H54 (cell line): ENCODE data around the gene ATP6V1G1.

ENCODE experiments used
- DNase-seq: peaks from one replicate; pipeline ENCODE4 v3.0.0; 2011; ENCODE audit warnings: low spot score, mixed read lengths; ENCODE audit not compliant: insufficient read length
- FAIRE-seq: peaks from 3 replicates; lab custom pipeline; 2011; peaks lifted over from hg19 to GRCh38; lab: Jason Lieb, UNC
- POLR2A ChIP-seq: IDR thresholded peaks from 2 replicates; pipeline ENCODE4 v1.6.1; 2011; ENCODE audit warnings: low read depth, mild to moderate bottlenecking, low read length

ATP6V1G1 gene

DNA sequence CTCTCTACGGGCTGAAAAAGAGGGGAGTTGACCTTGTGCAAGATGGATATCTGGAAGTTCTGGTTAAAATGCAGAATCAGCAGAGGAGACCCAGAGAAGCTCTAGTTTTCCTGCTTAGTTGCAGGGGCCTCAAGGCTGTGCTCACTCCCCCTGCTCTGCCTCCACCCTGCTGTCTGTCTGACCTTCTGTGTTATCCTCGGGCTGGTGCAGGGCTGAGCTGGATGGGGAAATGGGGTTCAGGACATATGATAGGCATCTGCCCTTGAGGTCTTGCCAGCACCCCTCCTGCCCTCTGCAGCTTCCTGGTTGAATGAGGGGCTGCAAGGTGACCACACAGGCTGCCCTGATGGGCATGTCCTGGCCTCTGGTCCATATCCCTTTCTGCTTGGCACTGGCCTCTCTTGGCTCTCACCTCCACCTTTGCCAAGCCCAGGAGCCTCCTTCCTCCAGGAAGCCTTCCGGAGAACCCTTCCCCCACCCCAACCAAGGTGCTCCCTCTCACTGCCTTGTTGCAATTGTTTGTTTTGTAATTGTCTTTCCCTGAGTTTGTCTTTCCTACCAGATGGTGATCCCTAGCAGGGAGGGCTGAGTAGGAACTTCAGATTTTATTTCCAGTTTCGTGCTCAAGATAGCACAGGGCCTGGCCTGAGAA lies 24.8 kb downstream of the ATP6V1G1 start:
- FAIRE-seq (no peak), DNase-seq (no peak)
- no peak for TF ChIP-seq POLR2A

DNA sequence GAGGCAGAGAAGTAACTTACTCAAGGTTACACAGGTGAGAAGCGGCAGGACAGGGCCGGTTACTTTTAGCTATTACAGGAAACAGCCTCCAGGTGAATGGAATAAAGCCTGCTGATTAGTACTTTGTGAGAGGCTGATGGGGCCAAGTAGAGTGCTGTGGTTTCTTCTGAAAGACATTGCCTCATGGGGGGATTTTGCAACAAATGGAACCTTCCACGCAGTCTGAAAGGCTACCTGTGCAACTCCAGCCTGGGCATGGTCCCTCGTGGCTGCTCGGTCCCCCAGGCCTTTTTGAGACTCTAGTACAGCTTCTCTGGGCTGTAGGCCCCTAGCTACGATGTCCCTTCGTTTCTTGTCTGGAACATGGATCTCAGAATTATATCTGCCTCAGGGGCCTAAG lies 25.5 kb downstream of the ATP6V1G1 start:
- no peak for TF ChIP-seq POLR2A
- DNase-seq (no peak), FAIRE-seq (no peak)

DNA sequence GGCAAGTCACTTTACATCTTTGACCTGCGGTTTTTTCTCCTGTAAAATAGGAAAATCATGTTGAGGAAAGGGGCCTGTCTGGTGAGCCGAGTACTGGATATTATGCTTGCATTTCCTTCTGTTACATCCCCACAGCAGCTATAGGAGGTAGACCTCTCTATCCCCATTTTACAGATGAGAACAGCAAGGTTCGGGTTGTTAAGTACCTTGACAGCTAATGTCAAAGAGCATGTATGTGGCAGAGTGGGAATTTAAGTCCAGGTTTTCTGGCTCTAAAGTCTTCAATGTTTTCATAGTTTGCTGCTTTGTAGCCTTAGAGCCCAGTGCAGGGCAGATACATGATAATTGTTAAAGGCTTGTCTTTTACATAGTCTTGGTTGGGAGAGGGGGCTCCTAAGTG lies 26.4 kb downstream of the ATP6V1G1 start:
- FAIRE-seq, result no peak
- no peak for DNase-seq
- no peak for TF ChIP-seq POLR2A

DNA sequence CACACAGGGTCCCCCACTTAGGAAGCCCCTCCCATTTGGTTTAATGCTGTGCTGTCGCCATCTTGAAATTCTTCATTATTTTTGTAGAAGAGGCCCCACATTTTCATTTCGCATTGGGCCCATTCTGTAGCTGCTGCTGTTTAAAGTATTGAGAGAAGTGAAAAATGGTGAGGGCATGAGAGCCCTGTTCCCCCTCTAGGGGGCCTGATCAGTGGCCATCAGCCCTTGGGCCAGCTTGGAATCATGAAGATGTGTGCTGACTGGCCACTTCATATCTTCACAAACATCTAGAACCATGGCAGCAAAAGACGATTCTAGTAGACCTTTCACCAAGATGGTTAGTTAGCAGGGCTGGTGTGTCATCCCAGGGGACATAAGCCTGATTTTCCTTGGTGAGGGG lies 26.8 kb downstream of the ATP6V1G1 start:
- no peak for TF ChIP-seq POLR2A
- DNase-seq (no peak), FAIRE-seq (no peak)

DNA sequence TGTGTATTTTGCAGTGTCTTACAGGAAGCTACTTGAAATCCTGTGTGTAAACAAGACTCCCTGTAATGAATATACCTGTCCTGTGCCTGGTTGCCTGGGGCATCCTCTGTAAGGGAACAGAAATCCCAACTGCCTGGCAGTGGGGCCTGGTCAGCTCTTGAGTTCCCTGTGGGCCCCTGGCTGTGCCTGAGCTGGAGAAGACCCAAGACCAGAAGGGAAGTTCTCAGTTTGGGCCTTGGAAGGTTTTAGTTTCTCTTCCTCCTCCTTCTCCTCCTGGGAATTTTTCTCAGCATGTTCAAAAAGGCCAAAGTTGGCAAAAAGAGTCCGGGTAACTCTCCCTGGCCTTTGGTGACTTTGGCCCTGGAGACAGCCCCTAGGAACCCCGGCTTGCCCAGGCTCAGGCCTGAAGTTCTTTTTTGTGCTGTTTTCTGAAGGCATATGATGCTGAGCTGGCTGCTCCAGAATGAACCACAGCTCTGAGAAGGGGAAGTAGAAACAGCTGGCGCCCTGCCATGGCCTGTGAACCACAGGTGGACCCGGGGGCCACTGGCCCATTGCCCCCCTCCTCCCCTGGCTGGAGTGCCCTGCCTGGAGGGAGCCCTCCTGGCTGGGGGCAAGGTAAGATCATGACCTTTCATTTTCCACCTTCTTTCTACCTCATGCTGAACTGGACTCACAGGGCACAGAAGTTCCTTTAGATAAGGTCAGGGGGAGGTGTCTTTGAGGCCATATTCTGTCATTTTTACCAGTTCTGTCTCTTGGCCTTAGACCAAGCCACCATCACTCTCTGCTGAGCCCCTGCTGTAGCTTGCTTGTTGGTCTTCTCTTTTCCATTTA lies 29.3 kb downstream of the ATP6V1G1 start:
- no peak for TF ChIP-seq POLR2A
- FAIRE-seq (no peak), DNase-seq (no peak)

DNA sequence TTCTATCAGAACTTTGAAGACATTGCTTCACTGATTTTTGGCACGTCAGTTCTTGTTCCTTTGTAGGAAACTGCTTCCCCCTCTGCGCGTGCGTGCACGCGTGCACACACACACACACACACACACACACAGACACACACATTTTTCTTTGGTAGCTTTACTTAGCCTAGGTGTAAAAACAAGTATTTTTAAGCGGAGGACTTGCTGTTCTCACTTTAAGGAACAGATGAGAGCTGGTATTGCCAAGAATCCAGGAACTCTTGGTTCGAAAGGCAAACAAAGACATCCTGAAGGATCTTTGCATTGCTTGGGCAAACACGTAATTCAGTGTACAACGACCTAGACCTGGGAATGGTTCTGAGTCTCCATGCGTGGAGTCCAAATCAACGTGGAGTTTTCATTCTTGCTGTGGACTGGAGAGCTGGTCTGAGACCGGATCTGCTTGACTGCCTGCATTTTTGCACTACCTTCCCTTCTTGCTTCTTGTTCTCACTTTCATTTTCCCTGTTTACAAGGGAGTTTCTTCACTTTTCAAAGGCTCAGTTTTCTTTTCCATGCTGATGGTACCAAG lies 31.7 kb downstream of the ATP6V1G1 start:
- no peak for FAIRE-seq
- no peak for DNase-seq
- no peak for TF ChIP-seq POLR2A

DNA sequence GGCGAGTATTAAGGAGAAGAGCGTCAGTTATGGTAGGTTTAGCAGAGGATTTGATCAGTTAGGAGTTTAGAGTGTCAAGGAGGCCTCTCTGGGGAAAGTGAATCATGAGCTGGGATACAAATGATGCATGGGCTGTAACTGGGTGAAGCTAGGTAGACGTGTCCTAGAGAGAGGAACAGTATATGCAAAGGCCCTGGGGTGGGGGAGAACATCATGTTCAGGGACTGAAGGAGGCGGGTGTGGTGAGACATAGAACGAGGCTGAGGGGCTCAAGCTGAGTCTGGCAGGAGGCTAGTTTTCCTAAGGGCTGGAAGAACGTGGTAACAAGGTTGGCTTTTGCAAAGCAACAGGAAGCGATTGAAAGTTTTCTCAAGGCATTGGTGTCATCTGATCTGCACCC lies 34.0 kb downstream of the ATP6V1G1 start:
- no peak for FAIRE-seq
- no peak for DNase-seq
- TF ChIP-seq POLR2A, result no peak

DNA sequence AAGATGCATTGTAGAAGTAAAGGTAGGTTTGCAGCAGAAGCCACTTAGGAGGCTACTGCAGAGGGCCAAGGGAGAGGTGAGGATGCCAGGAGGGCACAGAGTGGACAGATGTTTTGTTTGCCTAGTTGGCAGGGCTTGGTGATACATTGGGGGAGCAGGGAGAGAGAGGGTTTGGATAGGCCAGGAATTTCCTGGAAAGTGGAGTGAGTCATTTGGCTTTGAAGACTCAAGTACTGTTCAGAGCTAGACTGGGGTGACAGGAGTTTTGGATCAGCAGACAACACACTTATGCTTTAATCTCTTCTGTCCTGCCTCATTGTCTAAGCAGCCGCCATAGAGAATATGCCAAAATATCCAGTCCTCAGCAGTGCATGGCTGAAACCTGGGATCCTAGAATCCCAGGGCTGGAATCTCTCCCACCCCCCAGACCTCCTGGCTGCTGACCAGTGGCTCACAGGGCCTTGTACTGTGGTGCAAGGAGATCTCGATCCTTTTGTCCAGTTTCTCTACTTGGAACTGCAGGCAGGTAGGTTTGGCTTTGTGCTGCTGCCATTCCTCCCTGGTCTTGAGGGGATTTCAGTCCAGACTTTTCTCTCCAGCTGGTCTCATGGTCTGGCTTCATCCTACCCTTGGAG lies 34.5 kb downstream of the ATP6V1G1 start:
- DNase-seq, result peak; percentile 78
- FAIRE-seq, result peak; percentile 98
- no peak for TF ChIP-seq POLR2A

DNA sequence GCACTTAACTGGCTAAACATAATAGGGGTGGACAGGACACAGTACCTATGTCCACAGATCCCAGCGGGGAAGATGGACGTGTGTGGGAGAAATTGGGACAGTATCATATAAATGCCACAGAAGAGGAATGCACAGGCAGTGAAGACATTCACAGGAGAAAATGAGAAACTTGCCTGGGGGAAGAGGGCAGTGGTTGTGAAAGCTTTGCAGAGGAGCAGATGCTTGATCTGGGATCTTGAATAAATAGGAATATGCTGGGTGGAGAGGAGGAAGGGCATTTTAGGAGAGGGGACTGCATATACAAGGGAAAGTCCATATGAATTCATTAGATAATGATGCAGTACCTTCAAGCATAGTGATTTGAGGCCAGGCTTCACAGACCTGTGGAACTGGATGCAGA lies 37.1 kb downstream of the ATP6V1G1 start:
- no peak for FAIRE-seq
- TF ChIP-seq POLR2A, result no peak
- DNase-seq, result no peak

DNA sequence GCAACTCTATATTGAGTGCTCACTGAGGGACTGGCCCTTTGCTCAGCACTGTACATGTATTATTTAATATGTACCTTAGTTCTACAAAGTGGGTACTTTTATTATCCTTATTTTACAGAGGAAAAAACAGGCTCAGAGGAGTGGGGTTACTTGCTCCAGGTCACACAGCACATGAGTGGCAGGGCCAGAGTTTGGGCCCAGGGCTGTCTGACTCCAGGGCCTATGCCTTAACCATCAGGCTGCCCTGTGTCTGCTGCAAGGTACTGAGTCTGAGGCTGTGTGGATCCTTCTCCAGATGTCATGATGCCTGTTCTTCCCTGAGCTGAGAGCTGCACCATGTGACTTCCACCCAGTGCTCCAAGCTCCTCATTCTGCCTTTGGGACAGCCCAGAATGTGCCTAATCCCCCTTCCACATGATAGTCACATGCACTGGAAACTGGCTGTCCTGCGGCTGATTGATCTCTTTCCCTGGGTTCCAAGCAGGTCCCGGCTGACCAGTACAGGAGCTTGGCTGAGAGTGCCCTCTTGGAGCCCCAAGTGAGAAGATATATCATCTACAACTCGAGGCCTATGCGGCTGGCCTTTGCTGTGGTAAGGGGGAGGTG lies 38.9 kb downstream of the ATP6V1G1 start:
- FAIRE-seq (no peak), DNase-seq (no peak)
- no peak for TF ChIP-seq POLR2A

DNA sequence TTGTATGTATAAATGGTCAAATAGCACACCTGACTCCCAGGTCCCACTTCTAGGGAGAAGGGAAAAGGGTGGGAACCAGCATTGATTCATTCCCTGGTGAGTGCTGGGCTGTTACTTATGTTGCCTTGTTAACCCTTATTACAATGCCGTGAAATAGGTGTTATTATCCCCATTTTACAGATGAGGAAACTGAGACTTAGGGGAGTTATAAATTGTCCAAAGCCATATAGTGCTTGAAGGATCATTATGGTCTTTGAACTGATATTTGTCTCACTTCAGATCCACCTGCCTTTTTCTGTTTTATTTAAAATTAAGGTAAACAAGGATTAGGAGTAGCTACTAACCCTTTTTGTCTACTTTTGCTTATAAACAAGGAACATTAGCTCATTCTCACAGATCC lies 40.0 kb downstream of the ATP6V1G1 start:
- DNase-seq (no peak), FAIRE-seq (no peak)
- no peak for TF ChIP-seq POLR2A

DNA sequence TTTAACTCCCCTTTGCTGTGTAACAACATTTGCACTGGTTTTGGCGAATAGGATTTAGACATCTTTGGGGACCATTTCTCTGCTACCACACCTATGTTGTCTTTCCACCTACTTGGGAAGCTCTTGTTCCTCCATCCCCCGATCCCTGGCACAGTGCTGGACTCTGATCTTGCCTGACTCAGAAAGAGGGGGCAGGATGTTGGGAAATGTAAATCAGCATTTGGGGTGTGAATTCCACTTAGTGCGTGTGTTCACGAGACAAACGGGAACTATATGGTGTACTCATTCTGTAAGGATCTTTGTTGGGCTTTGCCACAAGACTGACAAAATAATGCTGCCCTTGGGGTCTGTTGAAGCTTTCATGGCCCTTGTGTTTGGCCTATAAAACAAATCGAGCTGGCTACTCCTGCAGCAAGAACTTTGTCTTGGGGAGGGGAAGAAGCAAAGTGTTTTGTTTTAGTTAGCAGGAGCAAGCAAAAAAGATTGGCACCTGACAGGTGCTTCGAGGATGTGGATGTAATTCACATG lies 42.1 kb downstream of the ATP6V1G1 start:
- no peak for TF ChIP-seq POLR2A
- DNase-seq (no peak), FAIRE-seq (no peak)

DNA sequence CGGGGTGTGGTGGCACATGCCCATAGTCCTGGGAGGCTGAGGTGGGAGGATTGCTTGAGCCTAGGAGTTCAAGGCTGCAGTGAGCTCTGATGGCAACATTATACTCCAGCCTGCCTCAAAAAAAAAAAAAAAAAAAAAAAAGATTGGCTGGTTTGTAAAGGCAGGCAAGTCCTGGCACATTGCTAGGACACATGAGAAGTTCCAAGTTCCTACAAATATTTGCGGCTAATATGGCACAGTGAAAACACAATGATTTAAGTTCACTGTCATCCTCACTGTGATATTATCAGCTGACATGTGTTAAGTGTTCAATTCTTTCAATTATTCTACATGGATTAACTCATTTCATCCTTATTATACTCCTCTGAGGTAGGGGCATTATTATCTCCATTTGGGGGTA lies 43.6 kb downstream of the ATP6V1G1 start:
- TF ChIP-seq POLR2A, result no peak
- no peak for DNase-seq
- FAIRE-seq, result no peak

DNA sequence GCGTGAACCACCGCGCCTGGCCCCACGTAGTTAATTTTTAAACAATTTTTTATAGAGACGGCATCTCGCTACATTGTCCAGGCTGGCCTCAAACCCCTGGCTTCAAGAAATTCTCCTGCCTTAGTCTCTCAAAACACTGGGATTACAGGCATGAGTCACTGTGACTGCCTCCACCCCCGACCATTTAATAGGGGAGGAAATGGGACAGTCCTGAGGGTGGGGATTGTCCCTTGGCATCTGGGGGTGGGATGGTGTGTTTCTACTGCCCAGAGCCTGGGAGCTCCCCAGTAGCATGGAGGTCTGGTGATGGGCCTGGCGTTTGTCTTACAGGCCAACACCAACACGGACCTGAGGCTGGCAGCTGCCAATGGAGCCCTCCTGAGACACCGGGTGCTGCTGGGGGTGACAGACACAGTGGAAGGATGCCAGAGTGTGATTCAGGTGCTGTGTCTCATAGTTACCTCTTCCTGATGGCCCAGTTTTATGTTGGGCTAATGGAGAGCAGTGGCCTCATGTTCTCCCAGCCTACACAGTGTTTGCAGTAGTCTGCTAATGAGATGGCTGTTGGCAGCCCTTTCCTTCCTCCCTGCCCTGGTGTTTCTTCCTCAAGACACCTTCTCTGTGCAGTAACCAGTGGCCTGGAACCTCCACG lies 46.0 kb downstream of the ATP6V1G1 start:
- DNase-seq (no peak), FAIRE-seq (no peak)
- no peak for TF ChIP-seq POLR2A
